K562 (cell line): ENCODE measurements around the gene SRCIN1. TPM values are rescaled to one million over a fixed set of nuclear protein-coding genes. Genes with fewer than 3 reads are reported as not detected.
A peak's percentile ranks its signal among the peaks of the same experiment; 100 is the strongest.

Experiments used
- ARID1B ChIP-seq: fragments of 450-650 bp; IDR thresholded peaks from 2 replicates; pipeline ENCODE4 v1.6.1; 2016; ENCODE audit warnings: antibody characterized with exemption, mild to moderate bottlenecking, inconsistent platforms
- FOXK1 ChIP-seq: sonication (generic); formaldehyde crosslinking; IDR thresholded peaks from 2 replicates; pipeline ENCODE4 v1.8.0; 2022; ENCODE audit warnings: missing genetic modification reagents, mild to moderate bottlenecking, borderline replicate concordance
- FOXO4 ChIP-seq: fragments of 450-650 bp; formaldehyde crosslinking; IDR thresholded peaks from 2 replicates; pipeline ENCODE4 v1.4.0; 2020; ENCODE audit warnings: mild to moderate bottlenecking, moderate library complexity
- HMG20B ChIP-seq: fragments of 250-450 bp; sonication (Bioruptor Pico); IDR thresholded peaks from 2 replicates; pipeline ENCODE4 v1.5.0; 2021; ENCODE audit warnings: mild to moderate bottlenecking
- MYBL2 ChIP-seq, 2 experiments: fragments of 450-650 bp in 1 of 2; sonication (generic) in 1 of 2; formaldehyde crosslinking in 1 of 2; IDR thresholded peaks; 2 replicates each; pipeline versions ENCODE4 v1.6.1 to v1.8.1; 2017 to 2022; ENCODE audit warnings: borderline replicate concordance in 1 of 2, inconsistent platforms in 1 of 2, low read depth in 1 of 2, mild to moderate bottlenecking in 1 of 2, missing genetic modification reagents in 1 of 2, moderate library complexity in 1 of 2
- NFATC3 ChIP-seq: fragments of 450-650 bp; IDR thresholded peaks from 2 replicates; pipeline ENCODE4 v1.6.1; 2017; ENCODE audit warnings: mild to moderate bottlenecking
- PHF20 ChIP-seq: fragments of 450-650 bp; IDR thresholded peaks from 2 replicates; pipeline ENCODE4 v1.6.1; 2018; ENCODE audit not compliant: partially characterized antibody
- TAF1 ChIP-seq: IDR thresholded peaks from 2 replicates; pipeline ENCODE4 v1.6.1; 2011; ENCODE audit warnings: mild to moderate bottlenecking, low read length, moderate library complexity; ENCODE audit not compliant: insufficient read depth, control insufficient read depth, severe bottlenecking; ENCODE audit errors: extremely low read depth
- THRAP3 ChIP-seq: fragments of 450-650 bp; IDR thresholded peaks from 2 replicates; pipeline ENCODE4 v1.6.1; 2016; ENCODE audit warnings: mild to moderate bottlenecking, inconsistent platforms, borderline replicate concordance
- ZBTB2 ChIP-seq: fragments of 450-650 bp; IDR thresholded peaks from 2 replicates; pipeline ENCODE4 v1.6.1; 2016; ENCODE audit warnings: antibody characterized with exemption
- ZFPM2 ChIP-seq: fragments of 250-450 bp; sonication (Bioruptor Pico); IDR thresholded peaks from 2 replicates; pipeline ENCODE4 v1.5.1; 2022; ENCODE audit warnings: mild to moderate bottlenecking
- ZNF121 ChIP-seq: sonication (generic); formaldehyde crosslinking; conservative IDR thresholded peaks from 2 replicates; pipeline ENCODE4 v1.8.0; 2022; ENCODE audit warnings: missing genetic modification reagents
- ZNF354B ChIP-seq: fragments of 250-450 bp; sonication (Bioruptor Pico); IDR thresholded peaks from 2 replicates; pipeline ENCODE4 v1.4.0; 2020
- polyA plus RNA-seq, 8 experiments: library from polyadenylated mRNA; depleted of rRNA in 4 of 8; stranded (reverse) in 5 of 8; unstranded in 3 of 8; fragments of >200 nt; fragmentation: Nextera tagmentation in 2 of 8; fragmentation: Illumina TruSeq in 1 of 8; extraction: Ambion mirVana in 2 of 8; extraction: Trizol in 1 of 8; gene quantifications; 2 replicates each; pipeline versions ENCODE4 v1.2.1 to v1.2.3, GENCODE V29; 2011 to 2014; ENCODE audit warnings: inconsistent platforms in 1 of 8, missing spikeins in 1 of 8
- total RNA-seq, 7 experiments: library from RNA; depleted of rRNA in 6 of 7; stranded (reverse); fragments of >200 nt in 6 of 7; fragmentation: Illumina TruSeq in 2 of 7; extraction: Trizol in 2 of 7; gene quantifications; 2 replicates each; pipeline versions ENCODE4 v1.2.1 to v1.2.3, GENCODE V29; 2011 to 2021; ENCODE audit warnings: low replicate concordance in 1 of 7
- TF ChIP-seq, protein P1 (sequence below): fragments of 150-350 bp; conservative IDR thresholded peaks from 2 replicates; pipeline ENCODE4 v1.6.1; 2014; ENCODE audit warnings: low read length
- TF ChIP-seq, protein P2 (sequence below): fragments of 150-350 bp; IDR thresholded peaks from 2 replicates; pipeline ENCODE4 v1.6.1; 2014; ENCODE audit warnings: low read depth, mild to moderate bottlenecking, low read length, borderline replicate concordance
- TF ChIP-seq, protein P3 (sequence below): fragments of 200-800 bp; sonication (Bioruptor generic); IDR thresholded peaks from 2 replicates; pipeline ENCODE4 v1.6.1; 2017; ENCODE audit warnings: missing genetic modification characterization, missing compliant biosample characterization

SRCIN1 gene
- total and polyA plus RNA-seq, 9 of the 15 experiments (the other 6 are each of a cell fraction or from before 2014, with no cell fraction given), result 0.09 to 0.33 (median 0.13) TPM; not detected in 6

GRCh38 chr17:38557836-38558727, 47.7 kb downstream of the SRCIN1 start (continued):
- no peak for TF ChIP-seq THRAP3
- no peak for TF ChIP-seq FOXO4 (CRISPR knock-in tag)
- no peak for TF ChIP-seq HMG20B (CRISPR knock-in tag)
- TF ChIP-seq, protein P1, sequence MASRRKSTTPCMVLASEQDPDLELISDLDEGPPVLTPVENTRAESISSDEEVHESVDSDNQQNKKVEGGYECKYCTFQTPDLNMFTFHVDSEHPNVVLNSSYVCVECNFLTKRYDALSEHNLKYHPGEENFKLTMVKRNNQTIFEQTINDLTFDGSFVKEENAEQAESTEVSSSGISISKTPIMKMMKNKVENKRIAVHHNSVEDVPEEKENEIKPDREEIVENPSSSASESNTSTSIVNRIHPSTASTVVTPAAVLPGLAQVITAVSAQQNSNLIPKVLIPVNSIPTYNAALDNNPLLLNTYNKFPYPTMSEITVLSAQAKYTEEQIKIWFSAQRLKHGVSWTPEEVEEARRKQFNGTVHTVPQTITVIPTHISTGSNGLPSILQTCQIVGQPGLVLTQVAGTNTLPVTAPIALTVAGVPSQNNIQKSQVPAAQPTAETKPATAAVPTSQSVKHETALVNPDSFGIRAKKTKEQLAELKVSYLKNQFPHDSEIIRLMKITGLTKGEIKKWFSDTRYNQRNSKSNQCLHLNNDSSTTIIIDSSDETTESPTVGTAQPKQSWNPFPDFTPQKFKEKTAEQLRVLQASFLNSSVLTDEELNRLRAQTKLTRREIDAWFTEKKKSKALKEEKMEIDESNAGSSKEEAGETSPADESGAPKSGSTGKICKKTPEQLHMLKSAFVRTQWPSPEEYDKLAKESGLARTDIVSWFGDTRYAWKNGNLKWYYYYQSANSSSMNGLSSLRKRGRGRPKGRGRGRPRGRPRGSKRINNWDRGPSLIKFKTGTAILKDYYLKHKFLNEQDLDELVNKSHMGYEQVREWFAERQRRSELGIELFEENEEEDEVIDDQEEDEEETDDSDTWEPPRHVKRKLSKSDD, result no peak
- no peak for TF ChIP-seq FOXK1 (CRISPR knock-in tag)
- no peak for TF ChIP-seq MYBL2 (IDR thresholded peaks at IDR 0.05; ENCODE audit: low read depth)
- TF ChIP-seq MYBL2 (CRISPR knock-in tag; IDR thresholded peaks at IDR 0.05; ENCODE audit: borderline replicate concordance), result no peak
- no peak for TF ChIP-seq NFATC3
- no peak for TF ChIP-seq ZFPM2 (CRISPR knock-in tag)
- peak; percentile 96 for TF ChIP-seq ZBTB2
- TF ChIP-seq ZNF354B, result no peak
- TF ChIP-seq ZNF121, result no peak
- TF ChIP-seq, protein P2, sequence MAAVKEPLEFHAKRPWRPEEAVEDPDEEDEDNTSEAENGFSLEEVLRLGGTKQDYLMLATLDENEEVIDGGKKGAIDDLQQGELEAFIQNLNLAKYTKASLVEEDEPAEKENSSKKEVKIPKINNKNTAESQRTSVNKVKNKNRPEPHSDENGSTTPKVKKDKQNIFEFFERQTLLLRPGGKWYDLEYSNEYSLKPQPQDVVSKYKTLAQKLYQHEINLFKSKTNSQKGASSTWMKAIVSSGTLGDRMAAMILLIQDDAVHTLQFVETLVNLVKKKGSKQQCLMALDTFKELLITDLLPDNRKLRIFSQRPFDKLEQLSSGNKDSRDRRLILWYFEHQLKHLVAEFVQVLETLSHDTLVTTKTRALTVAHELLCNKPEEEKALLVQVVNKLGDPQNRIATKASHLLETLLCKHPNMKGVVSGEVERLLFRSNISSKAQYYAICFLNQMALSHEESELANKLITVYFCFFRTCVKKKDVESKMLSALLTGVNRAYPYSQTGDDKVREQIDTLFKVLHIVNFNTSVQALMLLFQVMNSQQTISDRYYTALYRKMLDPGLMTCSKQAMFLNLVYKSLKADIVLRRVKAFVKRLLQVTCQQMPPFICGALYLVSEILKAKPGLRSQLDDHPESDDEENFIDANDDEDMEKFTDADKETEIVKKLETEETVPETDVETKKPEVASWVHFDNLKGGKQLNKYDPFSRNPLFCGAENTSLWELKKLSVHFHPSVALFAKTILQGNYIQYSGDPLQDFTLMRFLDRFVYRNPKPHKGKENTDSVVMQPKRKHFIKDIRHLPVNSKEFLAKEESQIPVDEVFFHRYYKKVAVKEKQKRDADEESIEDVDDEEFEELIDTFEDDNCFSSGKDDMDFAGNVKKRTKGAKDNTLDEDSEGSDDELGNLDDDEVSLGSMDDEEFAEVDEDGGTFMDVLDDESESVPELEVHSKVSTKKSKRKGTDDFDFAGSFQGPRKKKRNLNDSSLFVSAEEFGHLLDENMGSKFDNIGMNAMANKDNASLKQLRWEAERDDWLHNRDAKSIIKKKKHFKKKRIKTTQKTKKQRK, result no peak
- TF ChIP-seq, protein P3, sequence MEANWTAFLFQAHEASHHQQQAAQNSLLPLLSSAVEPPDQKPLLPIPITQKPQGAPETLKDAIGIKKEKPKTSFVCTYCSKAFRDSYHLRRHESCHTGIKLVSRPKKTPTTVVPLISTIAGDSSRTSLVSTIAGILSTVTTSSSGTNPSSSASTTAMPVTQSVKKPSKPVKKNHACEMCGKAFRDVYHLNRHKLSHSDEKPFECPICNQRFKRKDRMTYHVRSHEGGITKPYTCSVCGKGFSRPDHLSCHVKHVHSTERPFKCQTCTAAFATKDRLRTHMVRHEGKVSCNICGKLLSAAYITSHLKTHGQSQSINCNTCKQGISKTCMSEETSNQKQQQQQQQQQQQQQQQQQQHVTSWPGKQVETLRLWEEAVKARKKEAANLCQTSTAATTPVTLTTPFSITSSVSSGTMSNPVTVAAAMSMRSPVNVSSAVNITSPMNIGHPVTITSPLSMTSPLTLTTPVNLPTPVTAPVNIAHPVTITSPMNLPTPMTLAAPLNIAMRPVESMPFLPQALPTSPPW, result peak; percentile 63; the same call in 1 of the 2 replicates
- no peak for TF ChIP-seq TAF1
- TF ChIP-seq PHF20, result no peak
- no peak for TF ChIP-seq ARID1B
